Fibroblast of peridontal ligament (primary cell): ENCODE results near the gene LRRC46.

Experiments used
- DNase-seq: peaks from one replicate; pipeline ENCODE4 v3.0.0-alpha.2; 2010; ENCODE audit errors: extremely low read depth

Gene LRRC46

GRCh38 chr17:47877368-47878034, 46.0 kb downstream of the LRRC46 start:
- DNase-seq, result no peak

GRCh38 chr17:47878203-47879027, 46.9 kb downstream of the LRRC46 start:
- no peak for DNase-seq

- peak; percentile 25 for DNase-seq
These were observed 47.6 kb downstream of the LRRC46 start for GRCh38 chr17:47879028-47879585.

- no peak for DNase-seq
These were observed 48.4 kb downstream of the LRRC46 start for GRCh38 chr17:47879776-47880454.

- DNase-seq, result peak; percentile 60
These were observed 50.8 kb downstream of the LRRC46 start for GRCh38 chr17:47882247-47882646.

- DNase-seq, result no peak
These were observed 51.5 kb downstream of the LRRC46 start for GRCh38 chr17:47882695-47883588.

GRCh38 chr17:47883589-47884426, 52.3 kb downstream of the LRRC46 start:
- no peak for DNase-seq

GRCh38 chr17:47884427-47884740, 52.9 kb downstream of the LRRC46 start:
- DNase-seq, result no peak

GRCh38 chr17:47884905-47885730, 53.6 kb downstream of the LRRC46 start:
- no peak for DNase-seq
